ENCODE results near the gene CD207. TPM values are rescaled to one million over a fixed set of nuclear protein-coding genes. Genes with fewer than 3 reads are reported as not detected.
"Not testable (repeated sequence)": the region's sequence is repeated elsewhere in the genome, so short reads cannot be mapped to it uniquely, and the experiment has no call there.

Gene CD207
- total RNA-seq = under 0.01 TPM in 1 of 2 replicates, not detected in the other

DNA sequence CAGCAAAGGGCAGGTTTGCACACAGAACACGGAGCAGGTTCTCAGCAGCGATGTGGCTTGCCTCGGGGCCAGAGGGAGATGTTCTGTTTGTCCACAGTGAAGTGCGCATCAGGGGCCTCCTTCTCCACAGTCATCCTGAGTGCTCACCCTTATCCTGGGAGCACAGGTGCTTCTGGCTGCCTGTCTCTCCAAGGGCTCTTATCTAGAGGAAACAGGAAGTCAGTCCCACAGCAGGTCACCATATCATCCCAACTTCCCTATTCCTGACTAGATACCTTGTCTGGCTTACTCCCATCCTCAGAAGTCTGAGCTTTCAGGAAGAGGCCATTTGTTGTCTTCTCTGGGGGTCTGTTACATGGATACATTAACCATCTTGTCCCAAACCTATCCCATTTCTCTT is at the start of gene CD207:
TSS of gene CD207 (minus strand) at position 174 of the 400 bp plus-strand sequence. CDS start at position 134, 40 bp downstream.
- no peak for DNase-seq (ENCODE audit: low read depth in 2 of 2)

GRCh38 chr2:70878543-70878942 is 42.9 kb upstream of the CD207 start:
- not testable (repeated sequence) for DNase-seq (ENCODE audit: low read depth in 2 of 2)

GRCh38 chr2:70876138-70876537 is 40.5 kb upstream of the CD207 start:
- not testable (repeated sequence) for DNase-seq (ENCODE audit: low read depth in 2 of 2)

DNA sequence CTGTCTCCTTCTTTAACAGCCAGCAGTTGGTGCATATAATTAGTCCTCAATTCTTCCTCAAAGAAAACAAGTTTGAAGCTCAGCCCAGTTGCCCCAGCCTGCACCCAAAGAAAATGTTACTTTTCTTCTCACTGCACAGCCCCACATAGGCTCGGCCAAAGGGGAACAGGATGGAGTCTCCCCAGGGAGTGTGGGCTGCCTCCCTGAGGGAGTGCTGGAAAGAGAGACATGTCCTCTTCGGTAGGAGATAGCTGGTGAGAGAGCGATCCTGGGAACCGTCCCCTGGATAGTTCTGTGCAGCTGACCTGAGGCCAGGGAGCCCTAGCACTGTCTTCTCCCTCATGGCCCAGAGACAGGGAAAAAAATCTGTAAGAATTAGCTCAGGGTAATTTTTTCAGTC is 37.9 kb upstream of the CD207 start:
- no peak for DNase-seq (ENCODE audit: low read depth in 2 of 2)

- DNase-seq (ENCODE audit: low read depth in 2 of 2) = peak; percentile 83 to 90
Measured at GRCh38 chr2:70871398-70872211, 36.0 kb upstream of the CD207 start.

DNA sequence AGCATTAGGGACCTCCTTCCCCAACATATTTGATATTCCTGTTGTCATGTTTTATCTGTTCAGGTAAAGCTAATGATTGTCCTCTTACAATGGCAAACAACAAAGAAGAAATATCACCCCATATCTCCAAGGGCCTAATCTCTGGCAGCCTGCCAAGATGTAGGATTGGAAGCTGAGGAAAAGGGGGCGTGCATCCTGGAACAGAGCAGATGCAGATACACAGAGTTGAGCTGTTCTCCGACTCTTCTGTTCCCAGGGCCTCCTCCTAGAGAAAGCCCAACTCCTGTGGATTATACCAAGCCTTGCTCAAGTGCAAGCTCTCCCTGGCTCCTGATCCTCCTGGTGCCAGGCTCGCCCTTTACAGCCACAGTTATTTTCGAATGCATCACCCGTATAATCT is 35.2 kb upstream of the CD207 start:
- no peak for DNase-seq (ENCODE audit: low read depth in 2 of 2)

DNA sequence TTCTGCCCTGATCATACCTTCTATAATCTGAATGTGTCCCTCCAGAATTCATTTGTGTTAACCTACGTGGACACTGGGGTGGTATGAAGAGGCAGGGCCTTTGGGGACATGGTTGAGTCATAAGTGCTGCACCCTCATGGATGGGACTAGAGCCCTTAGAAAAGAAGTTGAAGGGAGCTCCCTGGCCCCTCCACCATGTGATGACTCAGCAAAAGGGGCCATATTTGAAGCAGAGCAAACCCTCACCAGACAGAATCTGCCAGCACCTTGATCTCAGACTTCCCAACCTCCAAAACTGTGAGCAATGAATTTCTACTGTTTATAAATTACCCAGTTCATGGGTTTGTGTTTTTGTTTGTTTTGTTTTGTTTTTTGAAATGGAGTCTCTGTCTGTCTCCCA is 33.4 kb upstream of the CD207 start:
- DNase-seq (ENCODE audit: low read depth in 2 of 2) = no peak

DNA sequence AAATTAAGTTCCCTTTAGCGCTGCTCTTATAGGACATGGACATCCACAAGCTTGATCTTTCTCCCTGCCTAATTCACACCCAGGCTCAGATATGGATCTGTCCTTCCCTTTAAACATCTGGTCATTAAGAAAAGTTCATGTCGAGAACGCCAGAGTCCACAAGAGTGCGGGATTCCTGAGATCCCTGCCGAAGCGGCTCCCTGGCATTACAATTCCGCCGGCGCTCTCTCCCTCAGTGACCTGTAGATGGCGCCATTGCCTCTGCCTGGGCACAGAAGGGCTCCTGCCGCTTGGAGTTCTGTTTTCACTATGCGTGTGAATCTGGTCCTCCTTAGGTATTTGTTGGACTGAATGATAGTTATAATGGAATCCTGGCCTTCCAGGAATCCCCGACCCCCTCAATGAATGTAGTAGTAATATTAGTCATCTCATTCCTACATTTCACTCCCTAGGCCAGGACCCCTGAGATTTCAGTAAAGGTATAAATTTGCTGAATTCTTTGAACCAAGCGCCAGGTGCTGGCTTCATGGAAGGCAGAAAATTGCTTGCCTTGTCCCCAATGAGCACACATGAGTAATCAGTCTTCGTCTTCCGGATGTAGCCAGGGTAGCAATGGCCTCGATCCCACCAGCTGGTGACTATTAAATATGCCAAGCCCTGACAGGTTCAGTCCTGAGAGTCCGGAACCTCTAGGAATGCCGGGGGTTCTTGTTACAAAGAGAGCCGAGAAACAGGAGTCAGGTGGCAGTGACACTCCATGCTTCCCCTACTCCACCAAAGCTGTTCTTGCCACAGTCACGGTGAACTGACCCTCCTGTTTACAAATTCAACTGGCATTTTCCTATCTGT is 26.4 kb upstream of the CD207 start:
- peak; percentile 78 to 79 for DNase-seq (ENCODE audit: low read depth in 2 of 2)

DNA sequence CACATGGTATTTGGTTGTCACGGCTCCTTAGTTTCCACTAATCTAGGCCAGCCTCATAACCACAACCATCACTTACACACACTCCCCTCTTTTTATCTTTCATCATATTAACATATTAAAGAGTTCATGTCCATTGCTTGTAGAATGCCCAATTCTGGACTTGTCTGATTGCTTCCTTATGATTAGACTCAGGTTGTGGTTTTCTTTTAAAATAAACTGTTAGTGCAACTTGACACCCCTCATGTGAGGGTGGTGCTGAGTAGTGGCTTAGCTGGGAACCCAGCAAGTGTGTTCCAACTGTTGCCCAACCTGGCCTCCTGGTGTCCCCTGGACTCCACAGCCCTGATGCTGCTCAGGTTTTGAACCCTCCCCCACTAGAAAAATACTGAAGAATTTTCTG is 20.1 kb upstream of the CD207 start:
- DNase-seq (ENCODE audit: low read depth in 2 of 2) = no peak

GRCh38 chr2:70854411-70854810 is 18.8 kb upstream of the CD207 start:
- DNase-seq (ENCODE audit: low read depth in 2 of 2) = no peak

GRCh38 chr2:70852824-70853223 is 17.2 kb upstream of the CD207 start:
- no peak for DNase-seq (ENCODE audit: low read depth in 2 of 2)

GRCh38 chr2:70851704-70852103 is 16.1 kb upstream of the CD207 start:
- peak in 1 of 2 donors; percentile 61 for DNase-seq (ENCODE audit: low read depth in 2 of 2)

DNA sequence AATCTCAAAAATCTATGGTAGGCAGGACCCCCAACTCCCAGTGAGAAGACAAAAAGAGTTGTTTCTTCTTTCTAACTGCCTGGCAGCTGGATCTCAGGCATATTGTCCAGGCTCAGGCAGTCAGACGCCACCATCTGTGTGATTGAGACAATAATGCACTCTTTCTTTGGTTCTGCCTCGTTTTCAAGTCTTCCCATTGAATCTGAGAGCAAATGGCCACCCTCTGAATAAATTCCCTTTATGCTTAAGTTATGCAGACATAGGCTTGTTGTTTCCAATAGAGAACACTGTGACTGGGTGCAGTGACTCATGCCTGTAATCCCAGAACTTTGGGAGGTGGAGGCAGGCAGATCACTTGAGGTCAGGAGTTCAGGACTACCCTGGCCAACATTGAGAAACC is 15.3 kb upstream of the CD207 start:
- DNase-seq (ENCODE audit: low read depth in 2 of 2) = no peak

GRCh38 chr2:70842401-70842800 is 6.8 kb upstream of the CD207 start:
- DNase-seq (ENCODE audit: low read depth in 2 of 2) = no peak

DNA sequence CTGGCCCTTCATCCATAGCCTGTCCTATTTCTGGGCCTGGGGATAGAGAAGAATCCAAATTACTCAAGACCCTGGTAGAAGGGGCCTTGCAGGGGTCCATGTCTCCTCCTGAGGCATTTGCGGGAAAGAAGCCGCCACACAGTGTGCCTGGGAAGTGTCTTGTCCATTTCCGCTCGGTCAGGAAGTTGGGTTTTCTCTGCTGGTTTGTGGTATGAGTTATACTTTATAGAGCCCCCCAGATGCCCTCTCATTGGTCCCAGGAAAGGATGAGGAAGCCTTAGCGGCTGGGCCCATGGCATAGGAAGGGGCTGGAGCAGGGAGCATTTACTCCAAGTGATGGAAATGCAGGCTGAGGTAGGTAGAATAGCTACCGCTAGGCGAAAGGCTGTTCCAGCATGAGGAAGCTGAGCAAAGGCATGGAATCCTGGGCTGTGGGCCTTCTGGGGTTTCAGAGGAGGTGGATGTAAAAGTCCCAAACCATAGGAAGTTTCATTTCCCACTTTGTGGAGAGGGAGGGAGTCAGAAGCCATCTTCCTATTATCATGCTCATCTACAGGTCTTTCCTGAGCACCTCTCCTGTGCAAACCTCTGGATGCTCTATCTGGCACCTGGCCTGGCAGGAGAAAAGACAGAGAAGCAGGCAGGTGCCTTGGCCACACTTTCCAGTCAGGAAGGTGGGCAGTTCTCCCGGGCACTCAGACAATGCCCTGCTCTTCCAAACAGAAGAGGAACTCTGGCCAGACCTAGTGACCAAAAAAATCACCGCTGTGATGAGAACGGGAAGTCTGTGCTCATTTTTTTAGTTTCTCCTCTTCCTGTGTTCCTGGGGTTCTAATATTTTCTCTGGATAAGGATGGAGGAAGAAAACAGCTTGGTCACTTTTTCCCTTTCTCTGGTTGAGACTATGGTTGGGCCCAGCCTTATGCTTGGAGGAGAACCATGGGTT is 2.6 kb upstream of the CD207 start:
- peak in 1 of 2 donors; percentile 29 for DNase-seq (ENCODE audit: low read depth in 2 of 2)

- DNase-seq (ENCODE audit: low read depth in 2 of 2) = no peak
Measured at GRCh38 chr2:70834881-70835280, 735 bp downstream of the CD207 start.

GRCh38 chr2:70834106-70834505 is 1.5 kb downstream of the CD207 start:
- DNase-seq (ENCODE audit: low read depth in 2 of 2) = no peak

GRCh38 chr2:70833246-70833645 is 2.4 kb downstream of the CD207 start:
- DNase-seq (ENCODE audit: low read depth in 2 of 2) = no peak

DNA sequence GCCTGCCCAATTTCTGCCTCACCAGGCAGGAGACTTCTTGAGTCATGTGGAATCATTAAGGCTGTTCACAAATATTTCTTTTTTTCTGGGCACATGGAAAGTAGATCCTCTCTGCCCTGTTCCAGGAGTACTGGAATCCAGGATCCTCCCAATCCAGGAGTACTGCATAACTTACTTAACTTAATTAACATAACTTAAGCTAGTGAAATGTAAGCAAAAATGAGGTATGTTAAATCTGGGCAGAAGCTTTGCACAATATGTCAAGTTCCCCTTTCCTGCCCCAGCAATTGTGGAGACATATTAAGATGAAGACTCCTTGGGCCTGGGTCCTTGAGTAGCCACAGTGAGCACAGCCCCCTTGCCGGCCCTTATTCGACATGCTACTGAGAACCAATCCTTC is 3.2 kb downstream of the CD207 start:
- DNase-seq (ENCODE audit: low read depth in 2 of 2) = no peak

DNA sequence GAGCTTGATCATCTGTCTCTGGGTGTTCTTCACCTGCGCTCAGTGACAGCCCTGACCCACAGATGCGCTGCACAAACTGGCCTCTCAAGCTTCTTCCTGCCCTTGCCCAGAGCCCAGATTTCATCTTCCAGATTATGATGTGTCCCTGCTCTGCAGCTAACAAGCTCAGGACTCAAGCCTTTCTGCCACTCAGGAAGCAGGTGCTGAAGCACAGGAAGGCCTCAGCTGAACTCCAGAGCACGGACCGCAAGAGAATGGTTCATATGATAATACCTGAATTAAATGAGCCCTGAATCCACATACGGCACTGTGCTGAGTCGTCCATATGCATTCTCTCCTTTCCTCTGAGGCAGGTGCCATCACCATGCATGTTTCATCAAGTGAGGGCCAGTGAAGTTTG is 3.8 kb downstream of the CD207 start:
- peak; percentile 71 to 84 for DNase-seq (ENCODE audit: low read depth in 2 of 2)

DNA sequence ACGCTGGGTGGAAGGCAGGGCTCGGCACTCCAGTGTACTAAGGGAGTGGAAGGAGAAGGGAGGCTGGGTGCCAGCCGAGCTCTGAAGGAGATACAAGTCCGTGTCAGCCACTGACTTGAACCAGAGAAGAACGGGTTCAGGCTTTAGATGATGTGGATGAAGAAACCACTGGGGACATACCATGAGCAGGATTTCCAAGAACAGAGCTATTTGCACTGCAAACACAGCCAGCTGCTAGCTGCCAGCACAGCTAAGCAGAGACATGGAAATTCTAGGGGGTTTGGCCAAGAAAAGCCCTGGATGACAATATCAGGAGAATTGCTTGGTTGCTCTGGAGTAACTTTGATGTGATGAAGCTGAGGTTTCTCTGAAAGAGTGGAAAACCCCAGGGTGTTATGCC is 5.2 kb downstream of the CD207 start:
- DNase-seq (ENCODE audit: low read depth in 2 of 2) = peak in 1 of 2 donors; percentile 18

Data from lung microvascular endothelial cell (primary cell).